WTC11 (cell line): ENCODE results near the gene SRXN1.

ENCODE experiments used
- CTCF ChIP-seq: fragments of 200-600 bp; IDR thresholded peaks from 2 replicates; pipeline ENCODE4 v1.8.0; 2022; ENCODE audit warnings: antibody characterized with exemption
- EMX1 ChIP-seq: fragments of 250-450 bp; sonication (Bioruptor Pico); IDR thresholded peaks from 2 replicates; pipeline ENCODE4 v1.8.0; 2021; ENCODE audit warnings: mild to moderate bottlenecking
- ETV6 ChIP-seq: sonication (generic); formaldehyde crosslinking; IDR thresholded peaks from 2 replicates; pipeline ENCODE4 v1.8.1; 2022; ENCODE audit warnings: mild to moderate bottlenecking, missing genetic modification reagents
- MLX ChIP-seq: sonication (generic); formaldehyde crosslinking; IDR thresholded peaks from 2 replicates; pipeline ENCODE4 v1.8.1; 2023; ENCODE audit warnings: mild to moderate bottlenecking, missing genetic modification reagents, moderate library complexity
- MYBL2 ChIP-seq: sonication (generic); formaldehyde crosslinking; IDR thresholded peaks from 2 replicates; pipeline ENCODE4 v1.8.1; 2023; ENCODE audit warnings: mild to moderate bottlenecking, moderate library complexity, missing genetic modification reagents
- NFYB ChIP-seq: sonication (generic); formaldehyde crosslinking; conservative IDR thresholded peaks from 2 replicates; pipeline ENCODE4 v1.8.0; 2022; ENCODE audit warnings: low read depth, missing genetic modification reagents
- TEAD4 ChIP-seq: sonication (generic); formaldehyde crosslinking; IDR thresholded peaks from 2 replicates; pipeline ENCODE4 v1.8.0; 2022; ENCODE audit warnings: mild to moderate bottlenecking, missing genetic modification reagents
- ZNF121 ChIP-seq: sonication (generic); formaldehyde crosslinking; IDR thresholded peaks from 2 replicates; pipeline ENCODE4 v1.8.0; 2023; ENCODE audit warnings: missing genetic modification reagents

GRCh38 chr20:675033-675452 is 22.0 kb upstream of the SRXN1 start:
- no peak for TF ChIP-seq EMX1 (CRISPR knock-in tag)
- TF ChIP-seq NFYB (CRISPR knock-in tag) = no peak
- TF ChIP-seq ZNF121 (CRISPR knock-in tag) = no peak
- TF ChIP-seq ETV6 (CRISPR knock-in tag) = no peak
- no peak for TF ChIP-seq MYBL2 (CRISPR knock-in tag)
- TF ChIP-seq MLX (CRISPR knock-in tag) = no peak
- no peak for TF ChIP-seq CTCF
- no peak for TF ChIP-seq TEAD4 (CRISPR knock-in tag)
